Osteoblast (primary cell): Measurements from ENCODE around the gene CASP10. TPM values are rescaled to one million over a fixed set of nuclear protein-coding genes. Genes with fewer than 3 reads are reported as not detected.

Experiments
- DNase-seq: peaks from one replicate; pipeline ENCODE4 v3.0.0; 2011; ENCODE audit warnings: low spot score, mixed read lengths; ENCODE audit not compliant: insufficient read length; ENCODE audit errors: missing footprints
- H2AFZ ChIP-seq: 2 replicates; pipeline ENCODE4 v1.6.0; 2011; ENCODE audit warnings: mild to moderate bottlenecking, low read length
- H3K27ac ChIP-seq: 2 replicates; pipeline ENCODE4 v1.5.1; 2011; ENCODE audit warnings: mild to moderate bottlenecking, low read depth, low read length, moderate library complexity
- H3K27me3 ChIP-seq: 2 replicates; pipeline ENCODE4 v1.6.0; 2012; ENCODE audit warnings: mild to moderate bottlenecking, control low read depth, inconsistent platforms, low read length, moderate library complexity; ENCODE audit not compliant: insufficient read depth
- H3K36me3 ChIP-seq: 2 replicates; pipeline ENCODE4 v1.5.1; 2011; ENCODE audit warnings: mild to moderate bottlenecking, low read length, control low read depth, moderate library complexity; ENCODE audit not compliant: insufficient read depth
- H3K4me1 ChIP-seq: 2 replicates; pipeline ENCODE4 v1.5.1; 2011; ENCODE audit warnings: mild to moderate bottlenecking, low read length, control low read depth, moderate library complexity; ENCODE audit not compliant: insufficient read depth
- H3K4me2 ChIP-seq: 2 replicates; pipeline ENCODE4 v1.6.0; 2011; ENCODE audit warnings: mild to moderate bottlenecking, low read length; ENCODE audit not compliant: insufficient read depth
- H3K4me3 ChIP-seq: fragments of 200-600 bp; sonication (generic); 3 replicates; pipeline ENCODE4 v1.5.1; 2012; ENCODE audit warnings: mild to moderate bottlenecking, low read length, inconsistent platforms; ENCODE audit not compliant: insufficient read depth
- H3K79me2 ChIP-seq: 2 replicates; pipeline ENCODE4 v1.6.0; 2012; ENCODE audit warnings: mild to moderate bottlenecking, low read length, control low read depth, inconsistent platforms; ENCODE audit not compliant: insufficient read depth
- H3K9me3 ChIP-seq: 2 replicates; pipeline ENCODE4 v1.5.1; 2011; ENCODE audit warnings: low read depth, low read length, control low read depth
- H4K20me1 ChIP-seq: 2 replicates; pipeline ENCODE4 v1.6.0; 2012; ENCODE audit warnings: mild to moderate bottlenecking, low read length, control low read depth; ENCODE audit not compliant: insufficient read depth
- small RNA-seq: library from RNA; depleted of rRNA; stranded (forward); fragments of <200 nt; gene quantifications from one replicate; pipeline ENCODE3, GENCODE V24; 2012
- total RNA-seq: library from RNA; depleted of rRNA; stranded (reverse); fragments of >200 nt; gene quantifications from 2 replicates; pipeline ENCODE4 v1.2.3, GENCODE V29; 2012
- TF ChIP-seq, protein P1 (sequence below): IDR thresholded peaks from 2 replicates; pipeline ENCODE4 v1.5.1; 2011; ENCODE audit warnings: mild to moderate bottlenecking, low read depth, low read length, moderate library complexity; ENCODE audit errors: extremely low read depth

CASP10 gene
- total RNA-seq, 1 donor = 3.3 TPM

DNA sequence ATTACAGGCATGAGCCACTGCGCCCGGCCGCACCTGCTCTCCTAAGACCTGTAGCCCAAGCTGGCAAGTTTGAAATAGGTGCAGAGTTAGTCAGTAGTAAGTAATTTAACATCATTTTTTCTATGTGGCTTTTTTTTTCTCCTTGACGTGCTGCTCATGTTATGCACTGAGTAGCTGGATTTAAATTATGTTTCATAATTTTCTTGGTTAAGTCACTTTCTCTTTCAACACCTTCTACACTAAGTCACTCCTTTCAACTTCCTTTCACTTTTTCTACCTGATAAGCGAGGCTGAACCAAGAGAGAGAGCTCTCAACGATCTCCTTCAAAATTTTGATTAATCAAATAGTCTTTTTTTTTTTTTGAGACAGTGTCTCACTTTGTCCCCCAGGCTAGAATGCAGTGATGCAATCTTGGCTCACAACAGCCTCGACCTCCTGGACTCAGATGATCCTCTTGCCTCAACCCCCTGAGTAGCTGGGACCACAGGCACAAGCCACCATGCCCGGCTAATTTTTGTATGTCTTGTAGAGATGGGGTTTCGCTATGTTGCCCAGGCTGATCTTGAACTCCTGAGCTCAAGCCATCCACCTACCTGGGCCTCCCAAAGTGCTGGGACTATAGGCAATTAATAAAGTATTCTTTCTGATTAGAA, 90.5 kb downstream of the CASP10 start:
- H2AFZ ChIP-seq = no peak overlapping the region
- no peak overlapping the region for H3K4me2 ChIP-seq
- H3K27ac ChIP-seq = no peak overlapping the region
- H3K9me3 ChIP-seq = no peaks in the 10 kb centered on the region
- H3K27me3 ChIP-seq = no peaks in the 10 kb centered on the region
- peaks cover 42% of the 10 kb centered on the region for H3K36me3 ChIP-seq
- no peaks in the 10 kb centered on the region for H4K20me1 ChIP-seq
- H3K4me3 ChIP-seq = no peak overlapping the region
- H3K4me1 ChIP-seq = no peaks in the 10 kb centered on the region
- TF ChIP-seq, protein P1, sequence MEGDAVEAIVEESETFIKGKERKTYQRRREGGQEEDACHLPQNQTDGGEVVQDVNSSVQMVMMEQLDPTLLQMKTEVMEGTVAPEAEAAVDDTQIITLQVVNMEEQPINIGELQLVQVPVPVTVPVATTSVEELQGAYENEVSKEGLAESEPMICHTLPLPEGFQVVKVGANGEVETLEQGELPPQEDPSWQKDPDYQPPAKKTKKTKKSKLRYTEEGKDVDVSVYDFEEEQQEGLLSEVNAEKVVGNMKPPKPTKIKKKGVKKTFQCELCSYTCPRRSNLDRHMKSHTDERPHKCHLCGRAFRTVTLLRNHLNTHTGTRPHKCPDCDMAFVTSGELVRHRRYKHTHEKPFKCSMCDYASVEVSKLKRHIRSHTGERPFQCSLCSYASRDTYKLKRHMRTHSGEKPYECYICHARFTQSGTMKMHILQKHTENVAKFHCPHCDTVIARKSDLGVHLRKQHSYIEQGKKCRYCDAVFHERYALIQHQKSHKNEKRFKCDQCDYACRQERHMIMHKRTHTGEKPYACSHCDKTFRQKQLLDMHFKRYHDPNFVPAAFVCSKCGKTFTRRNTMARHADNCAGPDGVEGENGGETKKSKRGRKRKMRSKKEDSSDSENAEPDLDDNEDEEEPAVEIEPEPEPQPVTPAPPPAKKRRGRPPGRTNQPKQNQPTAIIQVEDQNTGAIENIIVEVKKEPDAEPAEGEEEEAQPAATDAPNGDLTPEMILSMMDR = no peak
- no peak for DNase-seq
- no peaks in the 10 kb centered on the region for H3K79me2 ChIP-seq

DNA sequence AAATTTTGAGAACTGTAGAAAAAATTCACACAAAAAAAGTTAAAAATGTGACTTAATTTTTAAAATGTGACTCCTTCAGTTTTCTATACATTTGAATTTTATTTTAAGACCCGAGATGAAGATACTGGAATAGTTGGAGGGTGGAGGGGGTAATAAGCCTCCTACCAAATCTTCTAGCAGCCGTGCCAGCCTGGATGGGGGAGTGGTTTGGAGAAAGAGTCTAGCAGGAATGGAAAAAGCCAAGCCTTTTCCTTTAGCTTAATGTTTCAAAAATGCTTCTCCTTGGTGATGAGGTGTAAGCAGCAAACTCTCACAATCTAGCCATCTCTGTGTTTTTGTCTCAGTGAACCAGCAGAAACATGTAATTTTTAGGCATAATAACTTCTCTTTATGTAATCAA, 92.1 kb downstream of the CASP10 start:
- TF ChIP-seq, protein P1 = no peak
- no peak overlapping the region for H3K4me3 ChIP-seq
- no peak overlapping the region for H3K4me2 ChIP-seq
- H2AFZ ChIP-seq = no peak overlapping the region
- no peak overlapping the region for H3K27ac ChIP-seq
- no peaks in the 10 kb centered on the region for H4K20me1 ChIP-seq
- peaks cover 52% of the 10 kb centered on the region for H3K36me3 ChIP-seq
- H3K4me1 ChIP-seq = no peaks in the 10 kb centered on the region
- no peaks in the 10 kb centered on the region for H3K27me3 ChIP-seq
- no peaks in the 10 kb centered on the region for H3K79me2 ChIP-seq
- no peak for DNase-seq
- no peaks in the 10 kb centered on the region for H3K9me3 ChIP-seq

DNA sequence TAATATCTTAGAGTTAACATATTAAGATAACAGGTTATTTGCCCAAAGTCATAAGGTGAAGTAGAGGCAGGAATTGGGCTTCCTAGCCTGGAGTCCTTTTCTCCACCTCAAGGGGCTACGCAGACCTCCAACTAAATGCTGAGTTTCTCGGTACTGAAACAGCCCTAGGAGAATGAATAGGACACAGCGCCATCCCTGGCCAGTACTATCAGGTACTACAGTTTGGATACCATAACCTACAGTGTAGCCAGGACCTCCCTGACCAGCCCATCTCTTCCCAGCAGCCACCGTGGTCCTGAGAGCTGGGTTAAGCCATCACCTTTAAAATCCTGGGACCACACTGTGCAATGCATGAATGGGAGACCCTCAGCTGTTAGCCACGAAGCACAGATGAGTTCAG, 93.0 kb downstream of the CASP10 start:
- no peak overlapping the region for H3K4me3 ChIP-seq
- H3K27ac ChIP-seq = no peak overlapping the region
- H3K9me3 ChIP-seq = no peaks in the 10 kb centered on the region
- H2AFZ ChIP-seq = no peak overlapping the region
- H4K20me1 ChIP-seq = no peaks in the 10 kb centered on the region
- peaks cover 52% of the 10 kb centered on the region for H3K36me3 ChIP-seq
- no peak overlapping the region for H3K4me2 ChIP-seq
- DNase-seq = no peak
- no peaks in the 10 kb centered on the region for H3K27me3 ChIP-seq
- TF ChIP-seq, protein P1 = peak; percentile 12
- H3K4me1 ChIP-seq = no peaks in the 10 kb centered on the region
- H3K79me2 ChIP-seq = no peaks in the 10 kb centered on the region

DNA sequence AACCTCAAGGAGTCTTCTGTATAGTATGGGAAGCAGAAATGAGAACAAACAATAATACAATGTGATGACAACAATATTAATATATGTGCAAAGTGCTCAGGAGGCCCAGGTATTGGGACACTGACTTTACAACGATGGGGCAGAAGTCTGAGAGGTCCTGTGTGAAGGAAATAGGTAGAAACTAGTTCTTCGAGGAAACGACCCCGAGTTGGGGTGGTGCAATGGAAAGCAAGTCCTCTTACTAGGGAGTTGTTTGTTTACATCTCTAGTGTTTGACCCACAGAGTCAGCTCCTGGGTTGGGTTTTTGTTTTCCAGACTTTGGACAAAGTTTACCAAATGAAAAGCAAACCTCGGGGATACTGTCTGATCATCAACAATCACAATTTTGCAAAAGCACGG, 93.6 kb downstream of the CASP10 start:
- Histone ChIP-seq H3K4me2 (no peak overlapping the region), H3K27ac (no peak overlapping the region), H3K9me3 (no peaks in the 10 kb centered on the region), H3K4me1 (no peaks in the 10 kb centered on the region), H2AFZ (no peak overlapping the region), H3K79me2 (no peaks in the 10 kb centered on the region), H4K20me1 (no peaks in the 10 kb centered on the region), H3K4me3 (no peak overlapping the region), H3K36me3 (peaks cover 52% of the 10 kb centered on the region), H3K27me3 (no peaks in the 10 kb centered on the region)
- TF ChIP-seq, protein P1 = no peak
- DNase-seq = no peak

Small RNA genes within 50 kb of the gene (small RNA-seq; reads per million reads assigned to genes)
- gene AC007283.2 = not detected
- not detected for gene MTND4LP13
- gene RNU7-45P = not detected

Other genes starting within 250 kb of the CASP10 start
- gene ORC2, start 219.5 kb upstream of the CASP10 start, total RNA-seq = 13.0 and 14.5 TPM in 2 replicates
- 11.6 and 12.1 TPM in 2 replicates for gene HYCC2, start 111.5 kb upstream of the CASP10 start, total RNA-seq
- 25.7 and 29.2 TPM in 2 replicates for gene NDUFB3, start 111.1 kb upstream of the CASP10 start, total RNA-seq
- 78.9 and 80.2 TPM in 2 replicates for gene CFLAR, start 67.0 kb upstream of the CASP10 start, total RNA-seq
- 19.4 and 23.2 TPM in 2 replicates for gene CASP8, start 77.4 kb downstream of the CASP10 start, total RNA-seq
- 0.72 and 1.5 TPM in 2 replicates for gene FLACC1, start 174.2 kb downstream of the CASP10 start, total RNA-seq